Transverse colon (tissue), 4 donors: Measurements from ENCODE around the gene CADPS. TPM values are rescaled to one million over a fixed set of nuclear protein-coding genes. Genes with fewer than 3 reads are reported as not detected.

Experiments
- DNase-seq: peaks from one replicate; pipeline ENCODE4 v3.0.0-alpha.2; 2019
- H3K27ac ChIP-seq, 4 donors: fragments of 200-600 bp; sonication (generic); 2 replicates each; pipeline ENCODE4 v1.5.1; 2016 to 2018; ENCODE audit warnings: inconsistent platforms in 4 of 4
- H3K27me3 ChIP-seq: fragments of 200-600 bp; sonication (generic); 2 replicates; pipeline ENCODE4 v1.5.1; 2017; ENCODE audit warnings: inconsistent platforms
- H3K36me3 ChIP-seq, 4 donors: fragments of 200-600 bp; sonication (generic); 2 replicates each; pipeline ENCODE4 v1.5.1; 2017 to 2019; ENCODE audit warnings: inconsistent platforms in 4 of 4
- H3K4me1 ChIP-seq, 4 donors: fragments of 200-600 bp; sonication (generic); 2 replicates each; pipeline ENCODE4 v1.5.1; 2017 to 2020; ENCODE audit warnings: inconsistent platforms in 4 of 4
- H3K4me3 ChIP-seq, 4 donors: fragments of 200-600 bp; sonication (generic); 1 replicate in 1 of 4; 2 replicates in 3 of 4; pipeline versions ENCODE4 v1.5.1 to v1.6.1; 2017 to 2019; ENCODE audit warnings: inconsistent platforms in 4 of 4
- H3K9me3 ChIP-seq, 2 donors: fragments of 200-600 bp; sonication (generic); 2 replicates each; pipeline ENCODE4 v1.5.1; 2017 to 2019; ENCODE audit warnings: inconsistent platforms in 2 of 2
- EP300 ChIP-seq: sonication (generic); formaldehyde crosslinking; IDR thresholded peaks from one replicate; pipeline ENCODE4 v1.6.1; 2017; ENCODE audit warnings: antibody characterized with exemption, low read depth
- POLR2A ChIP-seq: fragments of 450-650 bp; IDR thresholded peaks from one replicate; pipeline ENCODE4 v1.6.1; 2016; ENCODE audit warnings: antibody characterized with exemption, mild to moderate bottlenecking, moderate library complexity
- POLR2AphosphoS5 ChIP-seq, 3 donors: sonication (generic); formaldehyde crosslinking; IDR thresholded peaks; one replicate each; pipeline ENCODE4 v1.6.1; 2016; ENCODE audit warnings: antibody characterized with exemption in 3 of 3
- WGBS, 2 donors: methylation state at CpG; one replicate each; pipeline ENCODE4 v1.1.5; 2018; ENCODE audit warnings: low coverage in 1 of 2; 5-methylcytosine and 5-hydroxymethylcytosine counted together
- in situ Hi-C, 4 donors: fragments of 200-750 bp; cut with MboI; loops; one replicate each; pipeline versions ENCODE4 v1.15.0 to v1.15.1; 2017; ENCODE audit warnings: low sequenced_read_pairs in 3 of 4, low pct_ligation_motif_present in 1 of 4, low pct_unique_long_range_greater_than_20kb in 1 of 4
- intact Hi-C: fragments of 100-400 bp; cut with DNase I; formaldehyde crosslinking; loops from one replicate; pipeline ENCODE4 v1.15.1; 2023; ENCODE audit warnings: low total_unique reads
- total RNA-seq, 4 donors: library from RNA; depleted of rRNA; stranded (reverse); fragments of >200 nt; gene quantifications; one replicate each; pipeline ENCODE4 v1.1.0, GENCODE V29; 2016
- TF ChIP-seq, protein P1 (sequence below), 5 experiments: fragments of 200-600 bp in 3 of 5; fragments of 450-650 bp in 2 of 5; sonication (generic) in 3 of 5; IDR thresholded peaks; 1 replicate in 2 of 5; 2 replicates in 3 of 5; pipeline ENCODE4 v1.5.1; 2016 to 2017; ENCODE audit warnings: antibody characterized with exemption in 5 of 5, inconsistent platforms in 3 of 5, mild to moderate bottlenecking in 2 of 5, moderate library complexity in 1 of 5

CADPS gene
- total RNA-seq, 4 donors from 2014 or later = 1.9 to 22.7 (median 8.9) TPM

DNA sequence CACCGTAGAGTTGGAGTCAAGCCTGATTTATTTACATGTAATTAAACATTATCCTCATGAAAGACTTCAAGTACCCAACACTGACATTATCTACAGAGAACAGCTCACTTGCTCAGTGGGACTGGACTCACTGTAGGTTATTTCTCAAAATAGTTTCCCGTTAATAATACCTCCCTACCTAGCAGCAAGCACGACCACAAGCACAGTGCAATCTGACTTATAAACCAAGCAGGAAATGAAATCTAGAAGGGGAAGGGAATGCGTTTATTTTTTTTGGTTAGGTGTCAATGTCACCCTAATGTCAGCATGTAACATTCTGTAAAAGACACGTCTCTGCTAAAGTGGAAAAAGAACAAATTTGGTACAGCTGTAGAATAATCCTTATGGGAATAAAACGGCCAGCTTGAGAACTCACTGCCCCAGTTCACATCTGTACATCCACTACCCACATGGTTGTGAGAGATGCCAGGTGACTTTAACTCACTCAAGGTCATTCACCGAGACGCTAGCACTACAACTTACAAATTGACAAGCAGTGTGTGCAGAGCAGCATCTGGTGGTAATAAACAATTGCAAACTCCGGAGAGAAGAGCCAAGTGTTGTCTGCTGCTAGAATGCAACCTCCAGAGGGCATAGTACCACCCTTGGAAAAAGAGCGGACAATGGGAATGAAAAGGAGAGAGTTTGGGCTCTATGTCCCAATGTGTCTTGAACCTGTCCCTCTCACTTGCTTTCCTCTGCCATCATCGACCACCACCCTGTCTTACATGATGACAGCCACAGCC, 242.5 kb downstream of the CADPS start:
- no peak for TF ChIP-seq POLR2AphosphoS5 (IDR thresholded peaks at IDR 0.05)
- 39 to 62% methylated on average over 4 to 11 of the region's 11 CpGs for WGBS, 2 donors
- in situ Hi-C loops = no loop called here

DNA sequence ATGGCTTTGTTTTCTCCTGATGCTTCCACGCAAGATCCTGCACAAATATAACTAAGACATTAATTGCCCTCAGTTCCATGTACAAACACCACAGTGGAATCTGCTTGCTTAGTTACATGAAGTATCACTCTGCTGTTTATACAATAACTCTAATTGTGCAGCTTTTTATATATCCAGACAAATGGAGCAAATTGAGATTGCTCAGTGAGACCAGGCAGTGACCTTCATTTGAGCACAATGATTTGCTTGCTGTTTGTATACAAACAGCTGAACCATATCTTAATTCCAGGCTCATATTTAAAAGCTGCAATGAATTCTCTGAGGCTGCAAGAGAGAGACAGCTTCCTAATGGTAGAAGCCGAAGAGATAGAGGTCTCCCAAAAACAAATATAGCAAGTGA, 243.7 kb downstream of the CADPS start:
- H3K9me3 ChIP-seq = no peaks in the 10 kb centered on the region
- no peaks in the 10 kb centered on the region for H3K4me1 ChIP-seq
- intact Hi-C loops = no loop called here
- TF ChIP-seq POLR2A (no peak), POLR2AphosphoS5 (IDR thresholded peaks at IDR 0.05) (no peak), EP300 (no peak)
- TF ChIP-seq, protein P1, sequence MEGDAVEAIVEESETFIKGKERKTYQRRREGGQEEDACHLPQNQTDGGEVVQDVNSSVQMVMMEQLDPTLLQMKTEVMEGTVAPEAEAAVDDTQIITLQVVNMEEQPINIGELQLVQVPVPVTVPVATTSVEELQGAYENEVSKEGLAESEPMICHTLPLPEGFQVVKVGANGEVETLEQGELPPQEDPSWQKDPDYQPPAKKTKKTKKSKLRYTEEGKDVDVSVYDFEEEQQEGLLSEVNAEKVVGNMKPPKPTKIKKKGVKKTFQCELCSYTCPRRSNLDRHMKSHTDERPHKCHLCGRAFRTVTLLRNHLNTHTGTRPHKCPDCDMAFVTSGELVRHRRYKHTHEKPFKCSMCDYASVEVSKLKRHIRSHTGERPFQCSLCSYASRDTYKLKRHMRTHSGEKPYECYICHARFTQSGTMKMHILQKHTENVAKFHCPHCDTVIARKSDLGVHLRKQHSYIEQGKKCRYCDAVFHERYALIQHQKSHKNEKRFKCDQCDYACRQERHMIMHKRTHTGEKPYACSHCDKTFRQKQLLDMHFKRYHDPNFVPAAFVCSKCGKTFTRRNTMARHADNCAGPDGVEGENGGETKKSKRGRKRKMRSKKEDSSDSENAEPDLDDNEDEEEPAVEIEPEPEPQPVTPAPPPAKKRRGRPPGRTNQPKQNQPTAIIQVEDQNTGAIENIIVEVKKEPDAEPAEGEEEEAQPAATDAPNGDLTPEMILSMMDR (IDR thresholded peaks at IDR 0.05) = no peak
- no peaks in the 10 kb centered on the region for H3K36me3 ChIP-seq
- H3K4me3 ChIP-seq = no peak overlapping the region
- in situ Hi-C loops = no loop called here
- H3K27me3 ChIP-seq = peaks cover 3% of the 10 kb centered on the region
- H3K27ac ChIP-seq = no peak overlapping the region
- WGBS, 2 donors = 68 to 75% methylated on average over 2 of the region's 2 CpGs
- no peak for DNase-seq

More for the DNA sequence above, 242.5 kb downstream of the CADPS start:
- DNase-seq = no peak
- Histone ChIP-seq H3K4me3 (no peak overlapping the region), H3K9me3 (no peaks in the 10 kb centered on the region), H3K27me3 (peaks cover 3% of the 10 kb centered on the region), H3K4me1 (no peaks in the 10 kb centered on the region), H3K36me3 (no peaks in the 10 kb centered on the region), H3K27ac (no peak overlapping the region)
- intact Hi-C loops = no loop called here

DNA sequence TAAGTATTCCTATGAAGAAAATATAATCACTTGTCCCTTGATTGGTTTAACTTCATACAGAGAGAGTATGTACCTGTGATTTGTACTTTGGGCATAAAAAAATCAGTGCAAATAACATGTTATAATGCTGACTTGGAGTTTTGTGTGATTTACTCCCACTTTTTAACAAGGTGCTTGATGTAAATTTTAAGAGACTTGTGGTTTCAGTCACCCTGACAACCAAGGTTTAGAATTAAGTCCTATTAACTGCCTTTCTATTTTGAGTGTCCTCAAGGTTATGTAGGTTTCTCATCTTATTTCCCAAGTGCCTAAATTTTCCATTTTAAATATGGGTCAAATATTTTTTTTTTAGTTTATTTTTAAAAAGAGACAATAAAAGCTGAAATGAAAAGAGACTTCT, 244.6 kb downstream of the CADPS start:
- TF ChIP-seq POLR2AphosphoS5 (IDR thresholded peaks at IDR 0.05) = no peak
- no peak for TF ChIP-seq EP300
- TF ChIP-seq POLR2A = no peak
- TF ChIP-seq, protein P1 (IDR thresholded peaks at IDR 0.05) = no peak
- Histone ChIP-seq H3K4me3 (no peak overlapping the region), H3K36me3 (no peaks in the 10 kb centered on the region), H3K9me3 (no peaks in the 10 kb centered on the region), H3K4me1 (no peaks in the 10 kb centered on the region), H3K27me3 (no peaks in the 10 kb centered on the region), H3K27ac (no peak overlapping the region)
- intact Hi-C loops (no loop called here), in situ Hi-C loops (no loop called here)
- DNase-seq = no peak

DNA sequence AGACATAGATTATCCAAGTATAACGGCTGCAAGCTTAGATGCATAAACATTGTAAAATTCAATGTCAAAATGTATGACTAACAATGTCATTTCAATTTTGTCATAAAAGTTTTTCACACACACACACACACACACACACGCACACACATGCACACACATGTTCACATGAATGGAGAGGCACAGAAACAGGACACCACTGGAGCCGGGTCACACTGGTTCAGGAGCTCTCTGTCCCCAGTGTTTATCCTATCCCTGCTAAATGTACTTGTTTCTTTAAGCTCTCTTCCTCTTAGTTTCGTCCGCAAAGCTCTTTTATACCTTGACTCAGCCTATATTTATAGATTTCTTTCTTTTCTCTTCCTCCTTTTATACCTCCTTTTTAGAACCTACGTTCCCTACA, 249.9 kb downstream of the CADPS start:
- no peaks in the 10 kb centered on the region for H3K9me3 ChIP-seq
- intact Hi-C loops = no loop called here
- no peak for DNase-seq
- no peaks in the 10 kb centered on the region for H3K27me3 ChIP-seq
- TF ChIP-seq EP300 (no peak), POLR2A (no peak), POLR2AphosphoS5 (IDR thresholded peaks at IDR 0.05) (no peak)
- TF ChIP-seq, protein P1 (IDR thresholded peaks at IDR 0.05) = no peak
- no peak overlapping the region for H3K27ac ChIP-seq
- in situ Hi-C loops = no loop called here
- H3K4me1 ChIP-seq = no peaks in the 10 kb centered on the region
- no peak overlapping the region for H3K4me3 ChIP-seq
- H3K36me3 ChIP-seq = no peaks in the 10 kb centered on the region
- 14 to 20% methylated on average over 6 of the region's 6 CpGs for WGBS, 2 donors

DNA sequence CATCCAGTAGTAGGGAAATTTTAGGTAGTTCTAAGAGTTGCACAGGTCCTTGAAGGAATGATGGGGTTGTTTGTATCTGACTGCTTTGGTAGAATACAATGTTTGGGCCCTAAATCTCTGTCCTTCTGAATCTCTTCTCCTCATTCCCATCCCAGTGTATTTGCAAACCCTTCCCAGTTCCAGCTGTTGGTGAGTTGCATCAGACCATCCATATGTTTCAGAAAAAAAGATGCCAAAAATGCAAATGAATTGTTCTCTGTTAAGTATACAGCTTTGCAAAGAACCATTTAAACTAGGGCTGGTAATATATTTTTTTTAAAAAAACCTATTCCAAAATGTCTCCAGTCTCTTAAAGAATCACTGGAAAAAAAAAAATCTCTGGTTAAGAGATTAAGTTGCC, 251.0 kb downstream of the CADPS start:
- Histone ChIP-seq H3K36me3 (no peaks in the 10 kb centered on the region), H3K9me3 (no peaks in the 10 kb centered on the region), H3K27me3 (no peaks in the 10 kb centered on the region), H3K4me3 (no peak overlapping the region), H3K27ac (no peak overlapping the region), H3K4me1 (no peaks in the 10 kb centered on the region)
- TF ChIP-seq POLR2A (no peak), POLR2AphosphoS5 (IDR thresholded peaks at IDR 0.05) (no peak), EP300 (no peak)
- TF ChIP-seq, protein P1 (IDR thresholded peaks at IDR 0.05) = no peak
- no peak for DNase-seq
- intact Hi-C loops = no loop called here
- in situ Hi-C loops = no loop called here
